ENCODE data around the gene TEX38. TPM values are rescaled to one million over a fixed set of nuclear protein-coding genes. Genes with fewer than 3 reads are reported as not detected.
"Not testable (repeated sequence)": the region's sequence is repeated elsewhere in the genome, so short reads cannot be mapped to it uniquely, and the experiment has no call there.

TEX38 gene
- polyA plus RNA-seq, 1 donor = 0.09 TPM

DNA sequence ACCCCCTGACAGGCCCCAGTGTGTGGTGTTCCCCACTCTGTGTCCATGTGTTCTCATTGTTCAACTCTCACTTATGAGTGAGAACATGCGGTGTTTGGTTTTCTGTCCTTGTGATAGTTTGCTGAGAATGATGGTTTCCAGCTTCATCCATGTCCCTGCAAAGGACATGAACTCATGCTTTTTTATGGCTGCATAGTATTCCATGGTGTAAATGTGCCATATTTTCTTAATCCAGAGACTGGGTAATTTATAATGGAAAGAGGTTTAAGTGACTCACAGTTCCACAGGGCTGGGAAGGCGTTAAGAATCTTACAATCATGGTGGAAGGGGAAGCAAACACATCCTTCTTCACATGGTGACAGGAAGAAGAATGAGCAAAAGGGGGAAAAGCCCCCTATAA, 17.0 kb upstream of the TEX38 start:
- not testable (repeated sequence) for H3K27ac ChIP-seq (ENCODE audit: low read length); DNase-seq; H3K9me3 ChIP-seq (ENCODE audit: control insufficient read depth, low read depth, low read length); H3K27me3 ChIP-seq (ENCODE audit: control insufficient read depth, insufficient read depth, low read length); H3K4me3 ChIP-seq (ENCODE audit: low read length); H3K4me1 ChIP-seq (ENCODE audit: control insufficient read depth, insufficient read depth, low read length)
- peaks cover 37% of the 10 kb centered on the region for H3K36me3 ChIP-seq (ENCODE audit: control insufficient read depth, insufficient read depth, low read length)
- no CpG with 5 or more reads among the region's 2 CpGs for WGBS (ENCODE audit: insufficient coverage, low lambda C conversion rate)

DNA sequence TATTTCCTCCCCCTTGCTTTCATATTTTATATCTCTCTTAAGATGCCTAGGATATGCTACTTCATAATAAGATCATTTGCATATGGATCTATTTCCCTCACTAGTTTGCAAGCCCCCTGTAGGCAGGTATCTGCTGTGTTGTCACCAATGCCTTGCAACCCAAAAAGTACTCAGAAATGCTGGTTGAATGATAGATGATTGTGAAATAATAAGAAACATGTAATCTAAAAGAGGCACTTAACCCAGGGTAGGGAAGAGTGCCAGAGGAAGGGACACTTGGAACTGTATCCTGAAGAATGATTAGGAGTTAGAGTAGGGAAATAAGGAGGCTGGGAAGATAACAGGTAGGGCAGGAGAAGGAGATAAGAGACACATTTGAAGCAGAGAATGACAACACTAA, 15.8 kb upstream of the TEX38 start:
- H3K4me1 ChIP-seq (ENCODE audit: control insufficient read depth, insufficient read depth, low read length) = peaks cover 8% of the 10 kb centered on the region
- H3K36me3 ChIP-seq (ENCODE audit: control insufficient read depth, insufficient read depth, low read length) = peaks cover 32% of the 10 kb centered on the region

DNA sequence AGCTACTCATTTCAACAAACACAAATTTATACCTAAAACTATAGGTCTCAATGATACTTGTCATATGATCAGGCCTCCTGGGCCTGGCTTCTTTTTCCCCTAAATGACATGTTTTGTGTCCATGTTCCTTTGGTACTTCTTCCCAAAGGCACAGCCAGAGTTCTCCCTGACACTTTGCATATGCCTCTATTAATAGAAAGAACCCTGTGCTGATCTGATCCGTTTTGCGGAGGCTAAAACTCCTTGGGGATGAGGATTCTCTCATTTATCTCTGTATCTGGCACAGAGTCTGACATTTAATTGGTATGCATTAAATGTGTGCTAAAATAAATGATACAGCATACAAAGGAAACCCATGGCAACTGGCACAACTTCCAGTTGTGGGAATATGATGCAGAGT, 15.0 kb upstream of the TEX38 start:
- Histone ChIP-seq H3K4me3 (ENCODE audit: low read length) (no peak overlapping the region), H3K27ac (ENCODE audit: low read length) (no peak overlapping the region), H3K36me3 (ENCODE audit: control insufficient read depth, insufficient read depth, low read length) (peaks cover 32% of the 10 kb centered on the region), H3K9me3 (ENCODE audit: control insufficient read depth, low read depth, low read length) (no peaks in the 10 kb centered on the region), H3K27me3 (ENCODE audit: control insufficient read depth, insufficient read depth, low read length) (no peaks in the 10 kb centered on the region), H3K4me1 (ENCODE audit: control insufficient read depth, insufficient read depth, low read length) (peaks cover 8% of the 10 kb centered on the region)
- WGBS (ENCODE audit: insufficient coverage, low lambda C conversion rate) = no CpG with 5 or more reads among the region's 2 CpGs
- DNase-seq = no peak

More for the DNA sequence above, 15.8 kb upstream of the TEX38 start:
- Histone ChIP-seq H3K27me3 (ENCODE audit: control insufficient read depth, insufficient read depth, low read length) (no peaks in the 10 kb centered on the region), H3K27ac (ENCODE audit: low read length) (no peak overlapping the region), H3K4me3 (ENCODE audit: low read length) (no peak overlapping the region), H3K9me3 (ENCODE audit: control insufficient read depth, low read depth, low read length) (no peaks in the 10 kb centered on the region)
- DNase-seq = no peak

DNA sequence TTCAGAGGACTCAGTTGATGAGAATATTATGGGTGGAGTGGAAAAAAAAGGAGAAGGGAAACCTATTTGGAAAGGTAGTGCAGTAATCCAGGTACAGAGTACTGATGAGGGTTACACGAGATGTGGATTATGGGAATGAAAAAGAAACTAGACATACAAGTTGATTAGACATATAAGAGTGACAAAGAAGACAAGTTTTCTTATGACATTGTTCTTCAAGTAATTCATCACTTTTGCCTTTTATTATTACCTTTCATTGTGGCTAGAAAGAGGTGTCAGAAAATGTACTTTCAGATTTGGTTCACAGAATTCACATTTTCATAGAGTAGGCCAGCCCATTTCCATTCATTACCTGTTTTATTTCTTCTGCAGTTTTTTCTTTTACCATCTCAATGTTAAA, 13.9 kb upstream of the TEX38 start:
- H3K27ac ChIP-seq (ENCODE audit: low read length) = no peak overlapping the region
- 88% methylated on average over 1 of the region's 1 CpG for WGBS (ENCODE audit: insufficient coverage, low lambda C conversion rate)
- H3K36me3 ChIP-seq (ENCODE audit: control insufficient read depth, insufficient read depth, low read length) = peaks cover 29% of the 10 kb centered on the region
- peaks cover 8% of the 10 kb centered on the region for H3K4me1 ChIP-seq (ENCODE audit: control insufficient read depth, insufficient read depth, low read length)
- no peaks in the 10 kb centered on the region for H3K9me3 ChIP-seq (ENCODE audit: control insufficient read depth, low read depth, low read length)
- no peaks in the 10 kb centered on the region for H3K27me3 ChIP-seq (ENCODE audit: control insufficient read depth, insufficient read depth, low read length)
- DNase-seq = no peak
- H3K4me3 ChIP-seq (ENCODE audit: low read length) = no peak overlapping the region

DNA sequence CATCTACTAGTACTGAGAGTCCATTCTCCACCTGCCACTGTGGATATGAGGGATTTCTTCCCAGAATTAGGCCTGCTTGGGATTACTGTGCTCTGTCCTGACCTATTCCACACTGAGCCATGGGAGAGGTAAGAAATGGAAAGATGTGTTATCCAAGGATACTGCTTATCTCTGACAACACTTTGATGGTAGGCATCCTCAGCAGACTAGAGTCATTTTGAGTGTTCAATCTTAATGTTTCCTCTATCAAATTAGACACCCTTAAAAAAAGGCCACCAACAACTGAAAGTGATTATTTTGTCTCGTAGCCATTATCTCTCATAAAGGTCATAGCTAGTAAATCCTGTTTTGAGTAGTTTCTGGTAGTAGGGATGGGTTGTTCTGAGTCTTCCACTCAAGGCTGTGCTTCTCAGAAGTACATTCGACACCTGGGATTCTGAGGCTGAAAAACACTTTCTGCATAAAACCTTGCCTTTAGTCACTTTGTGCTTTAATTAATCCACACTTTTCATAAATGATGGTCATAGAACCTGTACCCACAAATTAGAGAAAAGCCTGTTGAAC, 12.3 kb upstream of the TEX38 start:
- Histone ChIP-seq H3K4me3 (ENCODE audit: low read length) (no peak overlapping the region), H3K27me3 (ENCODE audit: control insufficient read depth, insufficient read depth, low read length) (no peaks in the 10 kb centered on the region), H3K27ac (ENCODE audit: low read length) (no peak overlapping the region), H3K9me3 (ENCODE audit: control insufficient read depth, low read depth, low read length) (no peaks in the 10 kb centered on the region), H3K4me1 (ENCODE audit: control insufficient read depth, insufficient read depth, low read length) (no peaks in the 10 kb centered on the region), H3K36me3 (ENCODE audit: control insufficient read depth, insufficient read depth, low read length) (peaks cover 36% of the 10 kb centered on the region)
- WGBS (ENCODE audit: insufficient coverage, low lambda C conversion rate) = no CpG with 5 or more reads among the region's 2 CpGs
- no peak for DNase-seq

DNA sequence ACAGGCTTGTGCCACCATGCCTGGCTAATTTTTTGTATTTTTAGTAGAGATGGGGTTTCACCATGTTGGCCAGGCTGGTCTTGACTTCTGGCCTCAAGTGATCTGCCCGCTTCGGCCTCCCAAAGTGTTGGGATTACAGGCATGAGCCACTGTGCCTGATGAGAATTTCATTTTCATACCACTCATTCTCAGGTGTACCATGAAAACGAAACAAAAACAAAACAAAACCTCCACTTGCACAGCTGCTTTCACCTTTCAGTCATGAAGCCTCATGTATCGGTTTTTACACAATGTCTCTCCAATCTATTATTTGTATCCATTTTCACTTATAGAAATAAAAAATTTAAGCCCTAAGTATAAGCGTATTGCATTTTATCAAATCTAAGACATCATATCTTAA, 11.5 kb upstream of the TEX38 start:
- H3K27ac ChIP-seq (ENCODE audit: low read length); H3K9me3 ChIP-seq (ENCODE audit: control insufficient read depth, low read depth, low read length); H3K4me1 ChIP-seq (ENCODE audit: control insufficient read depth, insufficient read depth, low read length); H3K27me3 ChIP-seq (ENCODE audit: control insufficient read depth, insufficient read depth, low read length); H3K4me3 ChIP-seq (ENCODE audit: low read length); DNase-seq: not testable (repeated sequence)
- WGBS (ENCODE audit: insufficient coverage, low lambda C conversion rate) = 96% methylated on average over 3 of the region's 5 CpGs
- peaks cover 38% of the 10 kb centered on the region for H3K36me3 ChIP-seq (ENCODE audit: control insufficient read depth, insufficient read depth, low read length)

DNA sequence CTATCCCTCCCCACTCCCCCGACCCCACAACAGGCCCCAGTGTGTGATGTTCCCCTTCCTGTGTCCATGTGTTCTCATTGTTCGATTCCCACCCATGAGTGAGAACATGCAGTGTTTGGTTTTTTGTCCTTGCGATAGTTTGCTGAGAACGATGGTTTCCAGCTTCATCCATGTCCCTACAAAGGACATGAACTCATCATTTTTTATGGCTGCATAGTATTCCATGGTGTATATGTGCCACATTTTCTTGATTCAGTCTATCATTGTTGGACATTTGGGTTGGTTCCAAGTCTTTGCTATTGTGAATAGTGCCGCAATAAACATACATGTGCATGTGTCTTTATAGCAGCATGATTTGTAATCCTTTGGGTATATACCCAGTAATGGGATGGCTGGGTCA, 8.7 kb upstream of the TEX38 start:
- not testable (repeated sequence) for H3K4me3 ChIP-seq (ENCODE audit: low read length); DNase-seq; H3K9me3 ChIP-seq (ENCODE audit: control insufficient read depth, low read depth, low read length); H3K27ac ChIP-seq (ENCODE audit: low read length); H3K27me3 ChIP-seq (ENCODE audit: control insufficient read depth, insufficient read depth, low read length); H3K4me1 ChIP-seq (ENCODE audit: control insufficient read depth, insufficient read depth, low read length)
- peaks cover 23% of the 10 kb centered on the region for H3K36me3 ChIP-seq (ENCODE audit: control insufficient read depth, insufficient read depth, low read length)
- no CpG with 5 or more reads among the region's 5 CpGs for WGBS (ENCODE audit: insufficient coverage, low lambda C conversion rate)

DNA sequence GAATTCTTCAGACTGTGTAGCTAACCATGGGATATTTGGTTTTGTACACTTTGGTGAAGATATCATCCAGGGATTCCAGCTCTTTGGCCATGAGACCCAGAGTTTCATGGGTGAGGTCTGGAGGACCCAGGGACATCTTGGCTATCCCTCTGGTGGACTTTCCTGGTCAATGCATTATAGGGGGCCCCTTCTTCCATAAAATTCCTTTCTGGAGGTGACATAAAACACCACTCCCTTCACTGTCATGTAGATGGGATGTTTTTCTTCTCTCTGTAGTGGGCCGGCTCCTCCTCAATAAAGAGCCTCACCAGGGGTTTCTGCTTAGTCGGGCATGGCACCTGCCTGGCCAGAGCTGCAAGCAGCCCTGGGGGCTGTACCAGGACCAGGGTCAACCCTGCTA, 5.7 kb upstream of the TEX38 start:
- H3K9me3 ChIP-seq (ENCODE audit: control insufficient read depth, low read depth, low read length) = no peaks in the 10 kb centered on the region
- H3K4me1 ChIP-seq (ENCODE audit: control insufficient read depth, insufficient read depth, low read length) = peaks cover 6% of the 10 kb centered on the region
- no peak for DNase-seq
- no peak overlapping the region for H3K27ac ChIP-seq (ENCODE audit: low read length)
- WGBS (ENCODE audit: insufficient coverage, low lambda C conversion rate) = no CpG with 5 or more reads among the region's 2 CpGs
- H3K36me3 ChIP-seq (ENCODE audit: control insufficient read depth, insufficient read depth, low read length) = peaks cover 14% of the 10 kb centered on the region
- no peak overlapping the region for H3K4me3 ChIP-seq (ENCODE audit: low read length)
- H3K27me3 ChIP-seq (ENCODE audit: control insufficient read depth, insufficient read depth, low read length) = no peaks in the 10 kb centered on the region

DNA sequence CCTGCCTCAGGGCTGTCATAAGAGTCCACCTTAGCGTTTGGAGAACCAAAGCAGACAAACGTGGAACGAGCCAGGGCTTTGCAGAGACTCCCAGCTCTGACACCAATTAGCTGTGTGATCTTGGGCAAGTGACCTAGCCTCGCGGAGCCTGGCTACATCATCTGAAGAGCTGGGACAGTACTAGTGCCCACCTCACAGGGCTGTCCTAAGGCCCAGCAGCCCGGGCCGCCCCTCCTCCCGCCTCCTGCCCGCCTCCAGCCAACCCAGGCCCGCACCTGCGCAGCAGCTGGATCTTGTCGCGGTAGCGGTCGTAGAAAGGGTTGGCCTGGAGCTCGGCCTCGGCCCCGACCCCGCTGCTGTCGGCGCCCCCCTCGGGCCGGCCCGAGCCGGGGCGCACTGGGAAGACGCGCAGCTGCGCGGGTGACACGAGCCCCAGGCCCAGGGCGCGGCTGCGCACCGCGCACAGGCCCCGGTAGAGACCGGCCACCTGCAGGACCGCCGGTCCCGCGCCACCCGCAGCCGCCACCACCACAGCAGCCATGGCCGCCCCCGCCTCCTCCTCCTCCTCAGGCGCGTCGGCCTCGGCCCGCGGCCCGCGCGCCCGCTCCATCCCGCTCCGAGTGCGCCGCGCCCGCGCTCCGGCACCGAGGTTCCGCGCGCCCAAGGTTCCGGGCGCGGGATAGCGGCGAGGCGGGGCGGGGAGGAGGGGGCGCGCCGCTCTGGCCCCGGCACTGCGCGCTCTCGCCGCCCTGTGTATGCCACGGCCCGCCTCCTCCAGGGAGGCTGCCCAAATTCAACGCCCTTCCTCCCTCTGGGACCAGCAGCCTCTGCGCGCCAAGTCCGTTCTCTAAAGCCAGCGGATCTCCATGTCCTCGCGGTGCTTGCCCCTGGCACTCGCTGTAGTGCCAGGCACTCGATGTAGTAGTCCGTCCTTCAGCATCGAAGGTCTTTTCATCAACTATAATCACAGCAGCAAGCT, 3.6 kb upstream of the TEX38 start, which contains the start of gene ATPAF1:
ATPAF1 (minus strand) TSS at position 583 of the 979 bp plus-strand sequence; CDS start at position 541, 42 bp downstream.
- Histone ChIP-seq H3K4me1 (ENCODE audit: control insufficient read depth, insufficient read depth, low read length) (peaks cover 10% of the 10 kb centered on the region), H3K36me3 (ENCODE audit: control insufficient read depth, insufficient read depth, low read length) (peaks cover 14% of the 10 kb centered on the region), H3K27ac (ENCODE audit: low read length) (no peak within 1 kb of the TSS), H3K27me3 (ENCODE audit: control insufficient read depth, insufficient read depth, low read length) (no peaks in the 10 kb centered on the region), H3K9me3 (ENCODE audit: control insufficient read depth, low read depth, low read length) (no peaks in the 10 kb centered on the region), H3K4me3 (ENCODE audit: low read length) (peak within 1 kb of the TSS; percentile 85)
- peak; percentile 28 to 74 for DNase-seq
- WGBS (ENCODE audit: insufficient coverage, low lambda C conversion rate) = no CpG with 5 or more reads among the region's 96 CpGs

DNA sequence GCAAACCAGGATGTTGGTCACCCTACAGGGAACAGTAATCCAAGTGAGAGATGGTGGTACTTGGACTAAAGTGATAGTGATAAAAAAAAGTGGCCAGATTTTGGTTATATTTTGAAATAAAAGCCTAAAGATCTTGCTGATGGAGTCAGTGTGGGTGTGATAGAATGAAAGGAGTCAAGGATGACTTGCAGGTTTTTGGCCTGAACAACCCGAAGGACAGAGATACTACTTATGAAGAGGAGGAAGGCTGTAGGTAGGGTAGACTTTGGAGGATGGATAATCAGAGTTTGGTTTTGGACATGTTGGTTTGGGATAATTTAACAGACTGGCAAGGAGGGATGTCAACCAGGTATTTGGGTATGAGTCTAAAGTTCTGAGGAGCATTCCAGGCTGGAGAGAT, 1.5 kb upstream of the TEX38 start:
- H3K9me3 ChIP-seq (ENCODE audit: control insufficient read depth, low read depth, low read length) = no peaks in the 10 kb centered on the region
- peaks cover 10% of the 10 kb centered on the region for H3K4me1 ChIP-seq (ENCODE audit: control insufficient read depth, insufficient read depth, low read length)
- H3K4me3 ChIP-seq (ENCODE audit: low read length) = no peak overlapping the region
- DNase-seq = no peak
- H3K36me3 ChIP-seq (ENCODE audit: control insufficient read depth, insufficient read depth, low read length) = no peaks in the 10 kb centered on the region
- WGBS (ENCODE audit: insufficient coverage, low lambda C conversion rate) = 100% methylated on average over 1 of the region's 1 CpG
- H3K27ac ChIP-seq (ENCODE audit: low read length) = no peak overlapping the region
- no peaks in the 10 kb centered on the region for H3K27me3 ChIP-seq (ENCODE audit: control insufficient read depth, insufficient read depth, low read length)
